ENCODE data around the gene HERC4. TPM values are rescaled to one million over a fixed set of nuclear protein-coding genes. Genes with fewer than 3 reads are reported as not detected.

The HERC4 gene
- total RNA-seq, 1 donor from 2014 or later = 59.4 TPM

GRCh38 chr10:68108051-68108450, 33.0 kb upstream of the HERC4 start:
- peaks cover 76% of the 10 kb centered on the region for H3K4me1 Mint-ChIP-seq (ENCODE audit: unreplicated experiment)

GRCh38 chr10:68107651-68108050, 32.6 kb upstream of the HERC4 start:
- Mint-ChIP-seq H3K4me3 (ENCODE audit: unreplicated experiment) (no peak overlapping the region), H3K9me3 (ENCODE audit: unreplicated experiment) (no peaks in the 10 kb centered on the region), H3K36me3 (ENCODE audit: unreplicated experiment) (no peaks in the 10 kb centered on the region), H3K27ac (ENCODE audit: unreplicated experiment) (peak overlapping the region; percentile 31), H3K27me3 (ENCODE audit: unreplicated experiment) (no peaks in the 10 kb centered on the region), H3K4me1 (ENCODE audit: unreplicated experiment) (peaks cover 79% of the 10 kb centered on the region)
- no peak for DNase-seq (ENCODE audit: extremely low spot score, unreplicated experiment)
- TF ChIP-seq CTCF (IDR thresholded peaks at IDR 0.05) = no peak

More at GRCh38 chr10:68108051-68108450, 33.0 kb upstream of the HERC4 start:
- Mint-ChIP-seq H3K36me3 (ENCODE audit: unreplicated experiment) (no peaks in the 10 kb centered on the region), H3K9me3 (ENCODE audit: unreplicated experiment) (no peaks in the 10 kb centered on the region), H3K4me3 (ENCODE audit: unreplicated experiment) (no peak overlapping the region), H3K27ac (ENCODE audit: unreplicated experiment) (no peak overlapping the region), H3K27me3 (ENCODE audit: unreplicated experiment) (no peaks in the 10 kb centered on the region)
- no peak for TF ChIP-seq CTCF (IDR thresholded peaks at IDR 0.05)
- DNase-seq (ENCODE audit: extremely low spot score, unreplicated experiment) = no peak

- Mint-ChIP-seq H3K4me3 (ENCODE audit: unreplicated experiment) (peak overlapping the region; percentile 61), H3K36me3 (ENCODE audit: unreplicated experiment) (no peaks in the 10 kb centered on the region), H3K27me3 (ENCODE audit: unreplicated experiment) (no peaks in the 10 kb centered on the region), H3K27ac (ENCODE audit: unreplicated experiment) (peak overlapping the region; percentile 83), H3K4me1 (ENCODE audit: unreplicated experiment) (peaks cover 77% of the 10 kb centered on the region), H3K9me3 (ENCODE audit: unreplicated experiment) (no peaks in the 10 kb centered on the region)
- no peak for DNase-seq (ENCODE audit: extremely low spot score, unreplicated experiment)
- no peak for TF ChIP-seq CTCF (IDR thresholded peaks at IDR 0.05)
Observed at GRCh38 chr10:68106656-68107055, 31.6 kb upstream of the HERC4 start.

GRCh38 chr10:68105820-68106219, 30.7 kb upstream of the HERC4 start:
- Mint-ChIP-seq H3K36me3 (ENCODE audit: unreplicated experiment) (no peaks in the 10 kb centered on the region), H3K27me3 (ENCODE audit: unreplicated experiment) (no peaks in the 10 kb centered on the region), H3K9me3 (ENCODE audit: unreplicated experiment) (no peaks in the 10 kb centered on the region), H3K4me3 (ENCODE audit: unreplicated experiment) (peak overlapping the region; percentile 61), H3K4me1 (ENCODE audit: unreplicated experiment) (peaks cover 77% of the 10 kb centered on the region), H3K27ac (ENCODE audit: unreplicated experiment) (peak overlapping the region; percentile 83)
- TF ChIP-seq CTCF (IDR thresholded peaks at IDR 0.05) = no peak
- DNase-seq (ENCODE audit: extremely low spot score, unreplicated experiment) = no peak

GRCh38 chr10:68103901-68104300, 28.8 kb upstream of the HERC4 start:
- Mint-ChIP-seq H3K4me3 (ENCODE audit: unreplicated experiment) (no peak overlapping the region), H3K27ac (ENCODE audit: unreplicated experiment) (peak overlapping the region; percentile 46), H3K36me3 (ENCODE audit: unreplicated experiment) (no peaks in the 10 kb centered on the region), H3K9me3 (ENCODE audit: unreplicated experiment) (no peaks in the 10 kb centered on the region), H3K4me1 (ENCODE audit: unreplicated experiment) (peaks cover 62% of the 10 kb centered on the region), H3K27me3 (ENCODE audit: unreplicated experiment) (no peaks in the 10 kb centered on the region)
- TF ChIP-seq CTCF (IDR thresholded peaks at IDR 0.05) = no peak
- no peak for DNase-seq (ENCODE audit: extremely low spot score, unreplicated experiment)

All from osteocyte (in vitro differentiated cells).